Daoy (cell line): ENCODE results near the gene TOMM20. TPM values are rescaled to one million over a fixed set of nuclear protein-coding genes. Genes with fewer than 3 reads are reported as not detected.

Experiments
- DNase-seq: peaks from one replicate; pipeline ENCODE4 v3.0.0-alpha.2; 2015; ENCODE audit warnings: low read depth
- total RNA-seq: library from RNA; depleted of rRNA; stranded (reverse); fragments of >200 nt; shearing (Covaris generic); gene quantifications from 2 replicates; pipeline ENCODE4 v1.2.3, GENCODE V29; 2014; rRNA removed

Gene TOMM20
- total RNA-seq, 1 experiment from 2014 or later = 86.1 TPM

DNA sequence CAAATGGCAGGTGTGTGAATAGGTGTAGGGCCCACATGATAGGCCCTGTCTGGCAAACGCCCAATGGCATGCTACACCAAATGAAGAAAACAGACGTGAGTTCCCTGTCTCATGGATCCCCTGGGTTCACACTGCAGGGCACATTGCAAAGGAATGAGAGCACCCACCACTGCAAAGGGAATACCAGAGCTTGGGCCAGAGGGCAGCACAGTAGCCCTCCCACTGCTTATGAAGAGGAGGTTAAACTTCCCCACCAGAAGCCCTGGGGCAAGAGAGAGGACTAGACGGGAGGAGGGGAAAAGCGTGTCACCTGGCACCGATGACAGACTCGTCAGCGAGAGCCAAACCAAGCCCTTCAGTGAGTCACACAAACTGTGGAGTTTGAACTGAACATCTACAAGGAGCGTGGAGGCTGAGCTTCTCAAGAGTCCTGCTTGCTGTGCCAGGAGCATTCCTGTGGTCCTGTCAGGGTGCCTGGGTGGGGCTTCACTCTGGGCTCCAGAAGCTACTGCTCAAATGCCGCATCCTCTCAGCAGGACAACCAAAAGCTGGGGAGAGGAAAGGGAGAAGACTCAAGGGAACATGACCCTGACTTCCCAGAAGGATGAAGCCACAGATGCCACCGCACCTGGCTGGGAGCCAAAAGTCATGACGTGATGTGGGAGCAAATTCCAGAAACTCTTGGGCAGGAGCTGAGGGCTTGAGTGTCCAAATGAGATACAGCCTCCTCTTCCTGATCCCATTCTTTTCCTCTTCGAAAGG, 61.1 kb downstream of the TOMM20 start:
- peak; percentile 99 for DNase-seq

DNA sequence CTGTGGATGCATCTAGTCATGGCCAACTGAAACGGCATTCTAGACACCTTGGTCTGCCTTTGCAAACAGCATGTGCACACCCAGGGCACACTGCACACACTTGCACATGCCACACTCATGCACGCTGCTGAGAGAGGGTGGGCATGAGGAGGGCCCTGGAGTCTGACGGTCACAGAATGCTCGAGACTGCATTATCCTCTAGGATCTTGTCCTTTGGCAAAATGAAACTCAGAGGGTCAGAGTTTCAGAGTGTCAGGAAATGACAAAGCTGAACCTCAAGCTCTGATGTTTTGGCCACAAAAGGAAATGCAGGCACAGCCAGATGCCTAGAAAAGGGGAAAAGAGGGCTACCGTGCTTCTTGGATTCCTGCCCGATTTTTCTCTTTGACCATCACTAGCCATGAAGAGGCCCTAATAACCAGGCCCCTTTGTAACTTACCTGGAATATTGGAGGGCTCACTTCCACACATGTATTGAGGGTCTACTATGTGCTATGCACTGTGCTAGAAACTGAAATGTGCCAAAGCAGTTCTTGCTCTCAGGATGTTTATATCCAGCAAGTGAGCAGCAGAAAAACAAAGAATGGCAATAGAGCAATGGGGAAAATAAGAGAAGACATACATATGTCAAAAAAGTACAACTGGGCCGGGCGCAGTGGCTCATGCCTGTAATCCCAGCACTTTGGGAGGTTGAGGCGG, 65.4 kb downstream of the TOMM20 start:
- no peak for DNase-seq

DNA sequence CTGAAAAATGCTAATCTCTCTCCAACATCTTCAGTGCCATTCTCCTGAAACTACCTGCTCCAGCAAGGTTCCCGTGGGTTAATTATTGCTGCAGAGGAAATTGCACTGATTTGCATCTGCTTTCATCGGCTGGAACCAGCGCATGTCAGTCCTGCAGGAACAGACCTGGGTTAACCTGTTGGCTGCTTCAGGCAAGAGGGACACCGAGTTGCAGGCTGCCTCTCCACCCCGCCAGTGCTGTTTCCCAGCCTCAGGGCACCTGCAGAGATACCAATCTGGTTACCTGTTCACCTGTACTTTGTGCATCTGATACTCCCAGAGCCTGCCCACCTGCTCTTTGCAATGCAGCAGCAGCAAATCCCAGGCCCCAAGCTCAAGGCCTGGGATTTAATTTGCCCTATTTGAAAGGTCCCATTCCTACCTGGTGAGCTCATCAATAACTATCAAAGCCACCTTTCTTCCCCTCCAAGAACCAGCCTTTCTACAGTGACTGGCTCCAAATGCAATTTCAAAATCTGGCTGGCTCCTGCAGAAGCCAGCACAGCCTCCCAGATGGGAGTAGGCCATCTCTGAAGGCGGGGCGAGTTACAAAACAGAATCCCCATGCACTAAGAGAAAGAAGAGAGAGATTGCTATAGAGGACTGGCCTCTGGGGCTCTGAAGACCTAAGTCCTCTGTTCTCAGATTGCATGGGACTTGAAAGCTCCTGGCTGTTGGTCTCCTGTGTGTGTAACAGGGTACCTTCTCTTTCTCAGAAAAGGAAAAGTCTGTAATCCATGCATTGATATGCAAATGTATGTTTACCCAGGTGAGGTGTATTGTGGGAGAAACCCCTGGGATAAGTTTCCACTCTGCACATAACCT, 67.8 kb downstream of the TOMM20 start:
- DNase-seq = no peak

Other genes with a start within 250 kb of the TOMM20 start
- 143 and 261 TPM in 2 replicates for gene RBM34, start 32.4 kb upstream of the TOMM20 start, total RNA-seq
- 18.7 and 22.9 TPM in 2 replicates for gene ARID4B, start 199.3 kb upstream of the TOMM20 start, total RNA-seq
- gene GGPS1, start 199.7 kb upstream of the TOMM20 start, total RNA-seq = 31.6 and 43.2 TPM in 2 replicates
- gene TBCE, start 238.6 kb upstream of the TOMM20 start, total RNA-seq = 31.9 and 71.7 TPM in 2 replicates